Astrocyte (in vitro differentiated cells and primary cell): ENCODE results near the gene MYO1G. TPM values are rescaled to one million over a fixed set of nuclear protein-coding genes. Genes with fewer than 3 reads are reported as not detected.
A peak's percentile ranks its signal among the peaks of the same experiment; 100 is the strongest.

Experiments used
- DNase-seq: peaks from one replicate; pipeline ENCODE4 v3.0.0-alpha.2; 2010; ENCODE audit warnings: low read depth
- FAIRE-seq: peaks from 2 replicates; lab custom pipeline; 2011; peaks lifted over from hg19 to GRCh38; lab: Jason Lieb, UNC
- H2AFZ ChIP-seq: 2 replicates; pipeline ENCODE4 v1.6.0; 2012; ENCODE audit warnings: low read depth, low read length, inconsistent platforms
- H3K27ac ChIP-seq: 2 replicates; pipeline ENCODE4 v1.5.1; 2011; ENCODE audit warnings: low read depth, low read length, inconsistent platforms
- H3K27me3 ChIP-seq: 2 replicates; pipeline ENCODE4 v1.6.0; 2011; ENCODE audit warnings: low read length, inconsistent platforms; ENCODE audit not compliant: insufficient read depth
- H3K36me3 ChIP-seq: 2 replicates; pipeline ENCODE4 v1.5.1; 2011; ENCODE audit warnings: low read length, inconsistent platforms; ENCODE audit not compliant: insufficient read depth
- H3K4me1 ChIP-seq: 2 replicates; pipeline ENCODE4 v1.5.1; 2011; ENCODE audit warnings: low read length, inconsistent platforms; ENCODE audit not compliant: insufficient read depth
- H3K4me2 ChIP-seq: 2 replicates; pipeline ENCODE4 v1.6.0; 2012; ENCODE audit warnings: low read length, inconsistent platforms
- H3K4me3 ChIP-seq: 2 replicates; pipeline ENCODE4 v1.5.1; 2011; ENCODE audit warnings: low read depth, mild to moderate bottlenecking, low read length, inconsistent platforms; ENCODE audit not compliant: insufficient read depth
- H3K79me2 ChIP-seq: 2 replicates; pipeline ENCODE4 v1.6.0; 2012; ENCODE audit warnings: mild to moderate bottlenecking, low read length, inconsistent platforms; ENCODE audit not compliant: insufficient read depth
- H3K9ac ChIP-seq: 2 replicates; pipeline ENCODE4 v1.6.0; 2012; ENCODE audit warnings: mild to moderate bottlenecking, low read length, inconsistent platforms
- H3K9me3 ChIP-seq: 2 replicates; pipeline ENCODE4 v1.5.1; 2012; ENCODE audit warnings: low read depth, mild to moderate bottlenecking, low read length, inconsistent platforms; ENCODE audit not compliant: insufficient read depth
- H4K20me1 ChIP-seq: 2 replicates; pipeline ENCODE4 v1.6.0; 2012; ENCODE audit warnings: low read length, inconsistent platforms; ENCODE audit not compliant: insufficient read depth
- H3K27ac Mint-ChIP-seq: one replicate; pipeline ENCODE4 v1.8.0; 2021; ENCODE audit warnings: mild to moderate bottlenecking, mixed read lengths; ENCODE audit not compliant: unreplicated experiment
- H3K27me3 Mint-ChIP-seq: one replicate; pipeline ENCODE4 v1.8.0; 2021; ENCODE audit warnings: low read depth, mixed read lengths; ENCODE audit not compliant: unreplicated experiment
- H3K36me3 Mint-ChIP-seq: one replicate; pipeline ENCODE4 v1.8.0; 2021; ENCODE audit warnings: low read depth, mixed read lengths; ENCODE audit not compliant: unreplicated experiment
- H3K4me1 Mint-ChIP-seq: one replicate; pipeline ENCODE4 v1.8.0; 2021; ENCODE audit warnings: low read depth, mixed read lengths; ENCODE audit not compliant: unreplicated experiment
- H3K4me3 Mint-ChIP-seq: one replicate; pipeline ENCODE4 v1.8.0; 2021; ENCODE audit warnings: mild to moderate bottlenecking, moderate library complexity, mixed read lengths; ENCODE audit not compliant: unreplicated experiment
- H3K9me3 Mint-ChIP-seq: one replicate; pipeline ENCODE4 v1.8.0; 2021; ENCODE audit warnings: mild to moderate bottlenecking, mixed read lengths; ENCODE audit not compliant: unreplicated experiment
- EZH2 ChIP-seq: IDR thresholded peaks from 2 replicates; pipeline ENCODE4 v1.6.1; 2012; ENCODE audit warnings: mild to moderate bottlenecking, low read length, inconsistent platforms; ENCODE audit not compliant: insufficient read depth
- total RNA-seq: library from RNA; stranded (reverse); gene quantifications from 2 replicates; pipeline ENCODE4 v1.2.1, GENCODE V29; 2021
- TF ChIP-seq, protein P1 (sequence below): IDR thresholded peaks from 2 replicates; pipeline ENCODE4 v1.5.1; 2011; ENCODE audit warnings: low read depth, mild to moderate bottlenecking, inconsistent platforms, low read length, moderate library complexity; ENCODE audit not compliant: insufficient read depth

MYO1G gene
- total RNA-seq, 1 donor from 2014 or later, result 0.11 TPM

DNA sequence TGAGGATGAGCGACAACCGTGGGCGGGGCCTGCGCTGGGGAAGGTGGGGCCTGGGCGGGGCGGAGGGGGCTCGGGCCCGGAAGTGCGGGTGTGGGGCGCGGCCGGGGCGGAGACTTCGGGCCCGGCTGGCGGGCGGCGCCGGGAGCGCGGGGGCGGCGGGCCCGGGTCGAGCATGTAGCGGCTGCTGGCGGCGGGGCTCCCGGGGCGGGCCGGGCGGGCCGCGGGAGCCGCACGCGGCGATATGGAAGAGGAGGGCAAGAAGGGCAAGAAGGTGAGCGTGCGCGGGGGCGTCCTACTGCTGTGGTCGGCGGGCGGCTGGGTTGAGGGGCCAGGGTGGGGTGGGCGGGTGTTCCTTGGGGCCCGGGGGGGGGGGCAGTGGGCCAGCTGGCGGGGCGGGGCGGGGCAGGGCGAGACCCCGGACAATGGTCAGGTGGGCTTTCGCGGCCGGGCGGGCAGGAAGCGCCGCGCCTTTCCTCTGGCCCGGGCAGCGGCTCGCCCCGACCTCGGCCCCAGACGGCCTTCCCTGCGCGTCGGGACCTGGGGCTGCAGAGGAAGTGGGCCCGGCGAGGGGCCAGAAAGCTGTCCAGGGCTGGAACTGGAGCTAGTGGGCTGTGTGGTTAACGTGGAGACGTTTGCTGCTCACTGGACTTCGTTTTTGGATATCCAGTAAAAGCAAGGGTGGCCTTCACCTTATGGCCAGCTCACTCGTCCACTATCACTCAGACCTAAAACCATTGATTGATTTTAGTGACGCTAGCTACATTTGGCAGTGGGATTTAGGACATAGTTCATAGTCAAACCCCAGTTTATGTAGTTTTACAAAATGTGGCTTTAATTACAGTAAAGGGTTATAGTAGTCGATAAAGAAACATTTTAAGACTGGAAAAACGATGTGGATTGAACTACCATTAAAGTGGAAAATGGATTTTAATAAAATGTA lies 21.5 kb upstream of the MYO1G start, which contains the start of gene CCM2:
CCM2 (plus strand) TSS at position 109 of the 940 bp plus-strand sequence; CDS start at position 242, 133 bp downstream.
- no peaks in the 10 kb centered on the region for H3K36me3 Mint-ChIP-seq
- Histone ChIP-seq H3K27ac (peak within 1 kb of the TSS; percentile 68), H3K4me3 (peak within 1 kb of the TSS; percentile 93), H3K9ac (peak within 1 kb of the TSS; percentile 87), H3K27me3 (no peaks in the 10 kb centered on the region), H4K20me1 (peaks cover 36% of the 10 kb centered on the region), H2AFZ (peak within 1 kb of the TSS; percentile 75), H3K36me3 (no peaks in the 10 kb centered on the region), H3K4me1 (peaks cover 8% of the 10 kb centered on the region), H3K9me3 (no peaks in the 10 kb centered on the region), H3K79me2 (peaks cover 51% of the 10 kb centered on the region), H3K4me2 (peak within 1 kb of the TSS; percentile 95)
- FAIRE-seq, result no peak
- H3K4me1 Mint-ChIP-seq, result peaks cover 10% of the 10 kb centered on the region
- peak within 1 kb of the TSS; percentile 80 for H3K27ac Mint-ChIP-seq
- H3K9me3 Mint-ChIP-seq, result no peaks in the 10 kb centered on the region
- peak; percentile 36 for DNase-seq
- peak within 1 kb of the TSS; percentile 88 for H3K4me3 Mint-ChIP-seq
- H3K27me3 Mint-ChIP-seq, result no peaks in the 10 kb centered on the region
- TF ChIP-seq, protein P1, sequence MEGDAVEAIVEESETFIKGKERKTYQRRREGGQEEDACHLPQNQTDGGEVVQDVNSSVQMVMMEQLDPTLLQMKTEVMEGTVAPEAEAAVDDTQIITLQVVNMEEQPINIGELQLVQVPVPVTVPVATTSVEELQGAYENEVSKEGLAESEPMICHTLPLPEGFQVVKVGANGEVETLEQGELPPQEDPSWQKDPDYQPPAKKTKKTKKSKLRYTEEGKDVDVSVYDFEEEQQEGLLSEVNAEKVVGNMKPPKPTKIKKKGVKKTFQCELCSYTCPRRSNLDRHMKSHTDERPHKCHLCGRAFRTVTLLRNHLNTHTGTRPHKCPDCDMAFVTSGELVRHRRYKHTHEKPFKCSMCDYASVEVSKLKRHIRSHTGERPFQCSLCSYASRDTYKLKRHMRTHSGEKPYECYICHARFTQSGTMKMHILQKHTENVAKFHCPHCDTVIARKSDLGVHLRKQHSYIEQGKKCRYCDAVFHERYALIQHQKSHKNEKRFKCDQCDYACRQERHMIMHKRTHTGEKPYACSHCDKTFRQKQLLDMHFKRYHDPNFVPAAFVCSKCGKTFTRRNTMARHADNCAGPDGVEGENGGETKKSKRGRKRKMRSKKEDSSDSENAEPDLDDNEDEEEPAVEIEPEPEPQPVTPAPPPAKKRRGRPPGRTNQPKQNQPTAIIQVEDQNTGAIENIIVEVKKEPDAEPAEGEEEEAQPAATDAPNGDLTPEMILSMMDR, result no peak
- no peak for TF ChIP-seq EZH2

DNA sequence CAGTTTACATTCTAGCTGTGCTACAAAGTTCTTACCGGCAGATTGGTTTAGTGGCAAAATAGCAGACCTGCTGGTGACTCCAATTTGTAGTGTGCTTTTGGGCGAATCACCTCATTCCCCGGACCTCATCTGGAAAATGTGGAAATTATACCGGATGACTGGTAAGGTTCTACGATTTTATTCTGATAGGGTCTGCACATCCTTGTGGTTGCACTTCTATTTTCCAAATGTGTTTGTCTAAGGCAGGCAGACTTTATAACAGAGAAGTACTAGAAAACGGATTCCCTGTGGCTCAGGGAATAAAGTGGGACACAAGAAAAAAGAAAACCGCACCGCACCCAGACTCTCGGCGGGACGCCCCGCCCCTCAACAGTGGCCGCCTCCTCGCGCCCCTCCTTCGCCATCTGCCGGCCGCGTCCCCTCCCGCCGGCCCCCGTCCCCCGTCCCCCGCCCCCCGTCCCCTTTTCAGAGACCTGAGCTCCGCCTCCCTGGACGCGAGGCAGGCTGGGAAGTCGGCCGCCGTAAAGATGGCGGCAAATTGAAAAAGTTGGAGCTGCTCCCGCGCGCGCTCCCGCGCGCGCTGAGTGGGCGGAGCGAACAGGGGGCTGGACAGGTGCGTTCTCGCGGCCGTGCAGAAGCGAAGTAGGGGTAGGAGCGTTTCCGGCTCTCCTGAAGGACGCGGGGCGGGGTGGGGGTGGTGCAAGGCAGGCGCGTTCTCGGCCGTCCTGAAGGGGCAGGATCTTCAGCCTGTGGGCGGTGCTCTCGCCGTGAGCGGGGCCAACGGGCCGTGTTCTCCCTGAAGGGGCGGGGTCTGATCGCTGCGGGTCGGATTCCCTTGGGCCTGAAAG lies 20.7 kb upstream of the MYO1G start:
- Histone ChIP-seq H3K4me1 (peaks cover 8% of the 10 kb centered on the region), H3K9me3 (no peaks in the 10 kb centered on the region), H3K9ac (peak overlapping the region; percentile 82), H3K36me3 (no peaks in the 10 kb centered on the region), H3K27ac (peak overlapping the region; percentile 68), H3K4me3 (peak overlapping the region; percentile 71), H4K20me1 (peaks cover 29% of the 10 kb centered on the region), H3K79me2 (peaks cover 42% of the 10 kb centered on the region), H3K27me3 (no peaks in the 10 kb centered on the region), H2AFZ (peak overlapping the region; percentile 75), H3K4me2 (peak overlapping the region; percentile 85)
- FAIRE-seq (no peak), DNase-seq (peak; percentile 96)
- no peaks in the 10 kb centered on the region for H3K27me3 Mint-ChIP-seq
- H3K4me3 Mint-ChIP-seq, result peak overlapping the region; percentile 84
- TF ChIP-seq EZH2, result no peak
- TF ChIP-seq, protein P1, result no peak
- H3K36me3 Mint-ChIP-seq, result no peaks in the 10 kb centered on the region
- peak overlapping the region; percentile 80 for H3K27ac Mint-ChIP-seq
- H3K4me1 Mint-ChIP-seq, result peaks cover 10% of the 10 kb centered on the region
- no peaks in the 10 kb centered on the region for H3K9me3 Mint-ChIP-seq
